SU-DHL-6 (cell line): ENCODE measurements around the gene EPB41L4A.

ENCODE experiments used
- EZH2phosphoT487 ChIP-seq: fragments of 200-600 bp; sonication (generic), shearing (Covaris generic); conservative IDR thresholded peaks from 2 replicates; pipeline ENCODE4 v1.6.1; 2018; ENCODE audit warnings: mild to moderate bottlenecking, antibody characterized with exemption, low read length, moderate library complexity, mixed read lengths
- TF ChIP-seq, protein P1 (sequence below): fragments of 200-600 bp; sonication (generic); IDR thresholded peaks from one replicate; pipeline ENCODE4 v1.5.1; 2017; ENCODE audit warnings: antibody characterized with exemption, mild to moderate bottlenecking, low read length, moderate library complexity; ENCODE audit not compliant: insufficient read depth, poor library complexity, severe bottlenecking

DNA sequence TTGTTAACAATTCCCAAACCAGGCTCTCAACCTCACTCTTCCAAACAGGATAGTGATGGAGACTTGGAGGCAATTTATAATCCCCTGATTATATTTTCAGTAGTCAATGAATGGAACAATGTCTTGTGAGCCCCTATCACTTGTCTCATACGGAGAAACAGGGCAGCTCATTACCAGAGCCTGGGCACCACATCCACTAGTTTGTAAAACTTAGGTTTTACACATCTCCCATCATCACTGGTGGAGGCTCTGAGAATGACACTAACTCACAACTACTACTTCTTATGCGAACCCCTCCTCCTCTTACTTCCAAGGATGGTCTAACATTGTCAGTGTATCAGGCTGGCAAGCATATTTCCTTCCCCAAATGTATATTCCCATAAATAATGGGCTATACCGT, 253.7 kb downstream of the EPB41L4A start:
- TF ChIP-seq, protein P1, sequence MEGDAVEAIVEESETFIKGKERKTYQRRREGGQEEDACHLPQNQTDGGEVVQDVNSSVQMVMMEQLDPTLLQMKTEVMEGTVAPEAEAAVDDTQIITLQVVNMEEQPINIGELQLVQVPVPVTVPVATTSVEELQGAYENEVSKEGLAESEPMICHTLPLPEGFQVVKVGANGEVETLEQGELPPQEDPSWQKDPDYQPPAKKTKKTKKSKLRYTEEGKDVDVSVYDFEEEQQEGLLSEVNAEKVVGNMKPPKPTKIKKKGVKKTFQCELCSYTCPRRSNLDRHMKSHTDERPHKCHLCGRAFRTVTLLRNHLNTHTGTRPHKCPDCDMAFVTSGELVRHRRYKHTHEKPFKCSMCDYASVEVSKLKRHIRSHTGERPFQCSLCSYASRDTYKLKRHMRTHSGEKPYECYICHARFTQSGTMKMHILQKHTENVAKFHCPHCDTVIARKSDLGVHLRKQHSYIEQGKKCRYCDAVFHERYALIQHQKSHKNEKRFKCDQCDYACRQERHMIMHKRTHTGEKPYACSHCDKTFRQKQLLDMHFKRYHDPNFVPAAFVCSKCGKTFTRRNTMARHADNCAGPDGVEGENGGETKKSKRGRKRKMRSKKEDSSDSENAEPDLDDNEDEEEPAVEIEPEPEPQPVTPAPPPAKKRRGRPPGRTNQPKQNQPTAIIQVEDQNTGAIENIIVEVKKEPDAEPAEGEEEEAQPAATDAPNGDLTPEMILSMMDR: no peak
- TF ChIP-seq EZH2phosphoT487: no peak
